Esophagus (tissue), 2 donors: ENCODE measurements around the gene SMCR8. TPM values are rescaled to one million over a fixed set of nuclear protein-coding genes. Genes with fewer than 3 reads are reported as not detected.
"Not testable (repeated sequence)": the region's sequence is repeated elsewhere in the genome, so short reads cannot be mapped to it uniquely, and the experiment has no call there.

Source experiments
- H3K27ac ChIP-seq, 2 donors: one replicate each; pipeline ENCODE4 v1.5.1; 2013; ENCODE audit warnings: low read depth in 2 of 2, mild to moderate bottlenecking in 2 of 2, inconsistent platforms in 1 of 2, low read length in 1 of 2, moderate library complexity in 1 of 2
- H3K27me3 ChIP-seq, 2 donors: one replicate each; pipeline ENCODE4 v1.6.1; 2013; ENCODE audit warnings: low read length in 2 of 2, control low read depth in 1 of 2, mild to moderate bottlenecking in 1 of 2; ENCODE audit not compliant: insufficient read depth in 2 of 2, control insufficient read depth in 1 of 2
- H3K36me3 ChIP-seq, 2 donors: one replicate each; pipeline ENCODE4 v1.6.1; 2013; ENCODE audit warnings: low read length in 1 of 2; ENCODE audit not compliant: control insufficient read depth in 2 of 2, insufficient read depth in 2 of 2
- H3K4me1 ChIP-seq, 2 donors: one replicate each; pipeline ENCODE4 v1.6.1; 2013; ENCODE audit warnings: low read length in 1 of 2; ENCODE audit not compliant: control insufficient read depth in 2 of 2, insufficient read depth in 2 of 2
- H3K4me3 ChIP-seq, 2 donors: one replicate each; pipeline ENCODE4 v1.5.1; 2013; ENCODE audit warnings: low read length in 2 of 2, mild to moderate bottlenecking in 2 of 2, low read depth in 1 of 2, moderate library complexity in 1 of 2
- H3K9me3 ChIP-seq, 2 donors: one replicate each; pipeline ENCODE4 v1.6.1; 2013; ENCODE audit warnings: mild to moderate bottlenecking in 2 of 2, low read depth in 1 of 2, low read length in 1 of 2, moderate library complexity in 1 of 2; ENCODE audit not compliant: control insufficient read depth in 2 of 2, insufficient read depth in 1 of 2
- WGBS, 2 donors: extraction: QIAGEN DNeasy Blood & Tissue Kit; methylation state at CpG; one replicate each; pipeline ENCODE4 v1.1.7; 2013; 5-methylcytosine and 5-hydroxymethylcytosine counted together
- polyA plus RNA-seq, 2 donors: library from polyadenylated mRNA; stranded (reverse); fragments of 200-250 nt; gene quantifications; one replicate each; pipeline ENCODE4 v1.2.3, GENCODE V29; 2013
- donor health status: healthy with polysubstance abuse.
- donor health status: Bipolar disorder and iron deficiency.

Gene SMCR8
- polyA plus RNA-seq, 2 donors: 3.2 to 3.6 TPM

DNA sequence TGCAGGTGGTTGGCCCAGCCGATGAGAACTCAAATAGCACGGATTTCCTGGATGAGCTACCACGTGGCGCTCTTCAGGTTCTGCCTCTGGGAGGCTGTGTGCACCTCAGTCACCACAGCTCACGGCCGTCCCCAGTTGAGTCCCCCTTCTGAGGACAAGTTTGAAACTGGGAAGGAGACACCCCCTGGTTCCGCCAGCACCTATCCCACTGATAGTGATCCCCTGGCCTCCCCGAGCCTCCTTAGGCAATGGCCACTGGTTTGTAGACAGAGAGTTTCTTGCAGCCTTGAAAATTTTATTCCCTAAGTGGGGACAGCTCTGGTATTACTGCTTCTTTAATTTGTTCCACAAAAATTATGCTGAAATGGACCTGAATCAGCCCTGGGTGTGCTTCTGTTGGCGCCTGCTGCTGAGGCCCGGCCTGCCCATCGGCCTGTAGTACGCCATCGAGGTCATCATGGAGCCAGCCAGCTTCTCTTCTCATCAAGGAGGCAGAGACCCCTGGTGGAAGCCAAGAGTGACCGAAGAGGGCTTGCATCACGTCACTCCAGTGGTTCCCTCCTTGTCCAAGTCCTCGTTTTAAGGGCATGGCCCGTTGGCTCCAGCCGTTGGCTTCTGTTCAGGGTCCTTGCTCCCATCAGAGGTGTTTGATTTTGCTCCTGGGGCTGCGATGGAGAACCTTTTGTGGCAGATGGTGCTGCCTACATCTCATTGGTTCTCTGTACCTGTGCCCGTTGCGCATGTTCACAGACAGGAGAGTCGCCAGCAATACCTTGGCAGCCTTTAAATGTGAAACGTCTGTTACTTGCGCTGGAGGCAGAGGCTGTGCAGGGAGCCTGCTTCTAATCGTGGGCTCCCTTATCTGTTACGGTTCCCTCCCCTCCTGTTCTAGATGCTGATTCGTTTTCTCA, 9.3 kb downstream of the SMCR8 start:
- H3K27me3 ChIP-seq: no peaks in the 10 kb centered on the region
- no peak overlapping the region for H3K4me3 ChIP-seq
- H3K4me1 ChIP-seq: peaks cover 2 to 3% of the 10 kb centered on the region in 2 donors
- peaks cover 21 to 51% of the 10 kb centered on the region in 2 donors for H3K36me3 ChIP-seq
- 89 to 90% methylated on average over 27 of the region's 27 CpGs for WGBS, 2 donors
- H3K9me3 ChIP-seq: no peaks in the 10 kb centered on the region
- no peak overlapping the region for H3K27ac ChIP-seq

DNA sequence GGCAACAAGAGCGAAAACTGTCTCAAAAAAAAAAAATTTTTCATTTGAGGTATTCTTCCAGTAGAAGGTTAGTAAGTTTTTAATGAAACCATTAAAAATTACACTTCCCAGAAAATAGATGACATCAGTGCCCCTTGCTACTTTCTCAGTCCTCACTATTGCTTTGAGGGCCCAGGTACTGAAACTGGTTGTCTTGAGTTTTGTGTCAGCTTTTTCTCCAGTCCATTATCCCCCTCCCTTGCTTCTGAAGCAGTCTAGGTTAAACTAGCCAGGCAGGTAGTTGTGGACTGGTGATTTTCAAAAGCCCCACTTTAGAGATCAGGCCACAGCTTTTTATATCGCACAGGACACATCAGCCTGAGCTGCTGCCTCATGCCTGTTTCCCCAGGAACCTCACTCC, 10.9 kb downstream of the SMCR8 start:
- H3K4me1 ChIP-seq: no peaks in the 10 kb centered on the region
- peaks cover 27 to 59% of the 10 kb centered on the region in 2 donors for H3K36me3 ChIP-seq
- H3K4me3 ChIP-seq: no peak overlapping the region
- no peak overlapping the region for H3K27ac ChIP-seq
- no peaks in the 10 kb centered on the region for H3K9me3 ChIP-seq
- 96 to 100% methylated on average over 2 of the region's 2 CpGs for WGBS, 2 donors
- no peaks in the 10 kb centered on the region for H3K27me3 ChIP-seq

DNA sequence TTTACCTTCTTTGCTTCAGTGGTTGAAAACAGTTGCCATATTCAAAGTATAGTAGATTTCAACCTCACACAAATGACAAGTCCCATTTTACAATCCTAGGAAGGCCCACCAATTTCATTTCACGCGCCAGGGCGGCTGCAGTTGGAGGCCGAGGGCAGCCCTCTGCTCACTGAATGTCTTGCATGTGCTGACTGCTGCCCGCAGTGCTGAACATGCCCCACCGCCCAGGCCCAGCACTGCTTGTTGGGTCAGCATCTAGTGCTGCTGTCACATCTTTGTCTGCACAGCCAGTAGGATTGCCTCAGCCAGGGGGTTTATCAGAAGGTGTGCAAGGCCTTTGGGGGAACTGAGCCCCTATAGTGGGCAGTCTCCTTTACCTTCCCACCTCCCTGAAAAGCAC, 11.5 kb downstream of the SMCR8 start:
- Histone ChIP-seq H3K27ac (no peak overlapping the region), H3K4me1 (no peaks in the 10 kb centered on the region), H3K9me3 (no peaks in the 10 kb centered on the region), H3K4me3 (no peak overlapping the region), H3K36me3 (peaks cover 23 to 61% of the 10 kb centered on the region in 2 donors), H3K27me3 (no peaks in the 10 kb centered on the region)
- 85 to 89% methylated on average over 6 of the region's 6 CpGs for WGBS, 2 donors

DNA sequence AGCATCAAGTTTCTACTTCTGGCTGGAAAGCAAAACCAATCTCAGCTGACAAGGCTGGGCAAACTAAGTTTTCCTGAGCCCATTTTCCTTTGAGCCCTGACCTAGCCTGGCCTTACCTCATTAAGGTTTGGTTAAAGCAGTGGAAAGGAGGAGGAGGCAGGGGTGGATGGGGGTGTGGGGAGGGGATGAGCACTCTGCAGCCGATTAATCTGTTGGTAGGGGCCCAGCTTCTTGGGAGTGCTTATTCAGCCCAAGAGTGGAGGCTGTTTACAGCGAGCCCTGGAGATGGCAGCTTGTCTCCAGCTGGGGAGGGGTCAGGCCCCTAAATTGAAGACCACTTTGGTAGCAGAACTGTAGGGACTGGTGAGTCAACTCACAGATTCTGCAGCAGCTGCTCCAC, 12.0 kb downstream of the SMCR8 start:
- Histone ChIP-seq H3K4me3 (no peak overlapping the region), H3K9me3 (no peaks in the 10 kb centered on the region), H3K4me1 (no peaks in the 10 kb centered on the region), H3K27ac (no peak overlapping the region), H3K36me3 (peaks cover 23 to 65% of the 10 kb centered on the region in 2 donors), H3K27me3 (no peaks in the 10 kb centered on the region)
- WGBS, 2 donors: 63 to 68% methylated on average over 2 of the region's 2 CpGs

DNA sequence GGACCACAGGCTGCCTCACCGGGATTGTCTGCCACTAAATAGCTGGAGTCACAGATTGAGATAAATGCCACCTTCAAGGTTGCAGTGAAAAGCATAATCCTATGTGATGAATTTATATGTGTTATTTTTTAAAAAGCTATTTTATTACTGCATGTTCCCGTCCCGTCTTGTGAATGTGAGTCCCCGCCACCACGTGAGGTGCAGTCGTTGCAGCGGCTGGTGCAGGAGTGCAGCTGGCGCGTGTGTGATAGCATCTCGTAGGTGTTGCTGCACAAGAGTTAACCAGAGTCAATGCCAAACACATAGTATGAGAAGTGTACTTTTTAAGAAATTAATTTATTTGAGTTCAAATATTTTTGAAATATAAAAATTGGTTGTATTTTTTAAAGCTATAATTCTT, 12.5 kb downstream of the SMCR8 start:
- peaks cover 22 to 67% of the 10 kb centered on the region in 2 donors for H3K36me3 ChIP-seq
- no peaks in the 10 kb centered on the region for H3K9me3 ChIP-seq
- H3K4me3 ChIP-seq: no peak overlapping the region
- H3K27me3 ChIP-seq: no peaks in the 10 kb centered on the region
- H3K27ac ChIP-seq: no peak overlapping the region
- peaks cover 0 to 3% of the 10 kb centered on the region in 2 donors for H3K4me1 ChIP-seq
- 91 to 93% methylated on average over 10 of the region's 10 CpGs for WGBS, 2 donors

DNA sequence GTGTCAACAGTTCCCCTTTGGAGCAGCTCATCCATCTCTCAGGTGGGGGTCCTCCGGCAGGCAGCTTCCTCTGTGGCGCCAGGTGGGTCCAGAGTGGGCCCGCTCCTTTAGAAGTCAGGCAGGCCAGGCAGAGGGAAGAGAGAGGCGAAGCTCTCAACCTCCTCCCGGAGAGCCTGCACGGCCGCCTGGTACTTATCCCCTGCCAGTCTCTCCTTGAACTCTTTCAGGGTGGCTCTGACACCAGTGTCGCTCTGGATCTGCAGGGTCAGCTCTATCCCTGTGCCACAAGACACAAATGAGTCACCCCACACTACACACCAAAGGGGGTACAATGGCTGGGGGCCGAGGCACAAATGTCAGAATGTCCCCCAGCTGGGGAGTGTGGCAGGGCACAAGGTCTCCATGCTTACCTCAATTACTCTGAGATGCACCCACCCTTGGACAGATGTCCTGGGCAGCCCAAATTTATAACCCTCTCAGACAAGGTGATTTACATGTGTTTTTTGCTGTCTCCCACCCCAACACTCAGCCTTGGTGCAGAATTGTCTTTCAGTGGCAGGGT, 13.6 kb downstream of the SMCR8 start:
- 89% methylated on average over 9 of the region's 9 CpGs for WGBS, 2 donors
- no peak overlapping the region for H3K4me3 ChIP-seq
- peaks cover 0 to 3% of the 10 kb centered on the region in 2 donors for H3K4me1 ChIP-seq
- H3K36me3 ChIP-seq: peaks cover 22 to 61% of the 10 kb centered on the region in 2 donors
- no peaks in the 10 kb centered on the region for H3K9me3 ChIP-seq
- H3K27ac ChIP-seq: no peak overlapping the region
- H3K27me3 ChIP-seq: no peaks in the 10 kb centered on the region

DNA sequence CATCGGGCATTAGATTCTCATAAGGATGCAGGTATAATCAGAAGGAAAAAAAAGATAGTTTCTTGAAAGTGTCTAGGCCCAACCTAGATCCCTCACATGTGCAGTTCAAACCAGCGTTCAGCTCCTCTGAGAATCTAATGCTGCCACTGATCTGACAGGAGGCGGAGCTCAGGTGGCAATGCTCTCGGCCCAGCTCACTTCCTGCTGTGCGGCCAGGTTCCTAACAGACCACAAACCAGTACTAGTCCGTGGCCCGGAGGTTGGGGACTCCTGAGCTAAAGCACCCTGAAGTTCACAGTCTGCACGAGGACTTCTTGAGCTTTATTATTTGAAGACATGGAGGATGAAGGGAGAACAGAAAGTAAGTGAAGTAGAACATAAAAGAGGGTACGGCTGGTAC, 16.8 kb downstream of the SMCR8 start:
- no peaks in the 10 kb centered on the region for H3K9me3 ChIP-seq
- H3K27ac ChIP-seq: no peak overlapping the region
- peaks cover 0 to 3% of the 10 kb centered on the region in 2 donors for H3K4me1 ChIP-seq
- H3K36me3 ChIP-seq: peaks cover 35 to 60% of the 10 kb centered on the region in 2 donors
- H3K4me3 ChIP-seq: no peak overlapping the region
- 78 to 82% methylated on average over 9 of the region's 9 CpGs for WGBS, 2 donors
- no peaks in the 10 kb centered on the region for H3K27me3 ChIP-seq

DNA sequence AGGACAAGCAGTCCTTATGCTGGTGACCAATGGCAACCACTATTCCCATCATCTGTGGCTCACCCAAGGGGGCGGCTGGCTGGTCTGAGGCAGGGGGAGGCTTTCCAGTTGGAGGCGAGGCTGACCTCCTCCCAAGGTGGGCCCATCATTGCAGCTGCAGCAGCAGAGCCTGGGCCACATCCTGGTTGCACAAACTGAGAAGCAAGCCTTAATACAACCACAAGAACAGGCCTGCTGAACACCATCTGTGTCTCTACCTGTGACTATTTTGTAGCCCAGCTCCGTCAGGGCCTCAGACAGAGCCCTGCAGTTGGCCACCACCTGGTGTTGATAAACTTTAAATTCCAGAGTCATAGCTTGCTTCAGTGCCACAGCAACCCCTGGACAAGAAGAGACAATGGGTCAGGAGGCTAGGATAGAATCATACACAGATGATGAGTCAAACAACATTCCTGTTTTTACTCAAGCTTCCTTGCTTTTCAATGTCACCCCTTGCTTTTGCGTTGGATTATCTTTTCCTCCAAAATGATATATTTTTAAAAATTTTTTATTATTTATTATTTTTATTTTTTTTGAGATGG, 17.9 kb downstream of the SMCR8 start:
- no peaks in the 10 kb centered on the region for H3K27me3 ChIP-seq
- 79 to 86% methylated on average over 4 of the region's 4 CpGs for WGBS, 2 donors
- H3K27ac ChIP-seq: no peak overlapping the region
- H3K9me3 ChIP-seq: no peaks in the 10 kb centered on the region
- peaks cover 37 to 60% of the 10 kb centered on the region in 2 donors for H3K36me3 ChIP-seq
- peaks cover 0 to 3% of the 10 kb centered on the region in 2 donors for H3K4me1 ChIP-seq
- H3K4me3 ChIP-seq: no peak overlapping the region

DNA sequence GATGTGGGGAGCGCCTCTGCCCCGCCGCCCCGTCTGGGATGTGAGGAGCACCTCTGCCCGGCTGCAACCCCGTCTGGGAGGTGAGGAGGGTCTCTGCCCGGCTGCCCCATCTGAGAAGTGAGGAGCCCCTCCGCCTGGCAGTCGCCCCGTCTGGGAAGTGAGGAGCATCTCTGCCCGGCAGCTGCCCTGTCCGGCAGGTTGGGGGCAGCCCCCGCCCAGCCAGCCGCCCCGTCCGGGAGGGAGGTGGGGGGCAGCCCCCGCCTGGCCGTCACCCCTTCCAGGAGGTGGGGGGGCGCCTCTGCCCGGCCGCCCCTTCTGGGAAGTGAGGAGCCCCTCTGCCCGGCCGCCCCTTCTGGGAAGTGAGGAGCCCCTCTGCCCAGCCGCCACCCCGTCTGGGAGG, 23.1 kb downstream of the SMCR8 start:
- 90 to 95% methylated on average over 19 to 25 of the region's 25 CpGs for WGBS, 2 donors
- not testable (repeated sequence) for H3K27me3 ChIP-seq, H3K9me3 ChIP-seq, H3K4me3 ChIP-seq, H3K4me1 ChIP-seq, H3K27ac ChIP-seq
- H3K36me3 ChIP-seq: peaks cover 20 to 34% of the 10 kb centered on the region in 2 donors
